ENCODE data around the gene TBX20.
"Not testable (repeated sequence)": the region's sequence is repeated elsewhere in the genome, so short reads cannot be mapped to it uniquely, and the experiment has no call there.

- TF ChIP-seq CTCF (tag by site-specific recombination; IDR thresholded peaks at IDR 0.05); ATF2 (tag by site-specific recombination; IDR thresholded peaks at IDR 0.05; ENCODE audit: low read depth); ZNF169 (tag by site-specific recombination; IDR thresholded peaks at IDR 0.05); KLF17 (tag by site-specific recombination; IDR thresholded peaks at IDR 0.05): not testable (repeated sequence)
These were observed 73.2 kb downstream of the TBX20 start for GRCh38 chr7:35180665-35181064.

Measured in HEK293 (cell line).